GM12878 (cell line): ENCODE results near the gene MARS1. TPM values are rescaled to one million over a fixed set of nuclear protein-coding genes. Genes with fewer than 3 reads are reported as not detected.

Experiments
- ATF2 ChIP-seq: IDR thresholded peaks from 2 replicates; pipeline ENCODE4 v1.6.1; 2012; ENCODE audit warnings: low read length, inconsistent platforms
- CBFB ChIP-seq: IDR thresholded peaks from 2 replicates; pipeline ENCODE4 v1.6.1; 2016; ENCODE audit warnings: antibody characterized with exemption, low read depth
- CHD1 ChIP-seq: IDR thresholded peaks from 2 replicates; pipeline ENCODE4 v1.6.1; 2012; ENCODE audit warnings: low read depth, low read length, improper control_type of control experiment
- CHD4 ChIP-seq: fragments of 200-600 bp; sonication (generic); IDR thresholded peaks from 2 replicates; pipeline ENCODE4 v1.6.1; 2016; ENCODE audit warnings: mild to moderate bottlenecking
- EGR1 ChIP-seq, 2 experiments: IDR thresholded peaks; 1 replicate in 1 of 2; 2 replicates in 1 of 2; pipeline ENCODE4 v1.6.1; 2011 to 2012; ENCODE audit warnings: low read depth in 2 of 2, low read length in 2 of 2, borderline replicate concordance in 1 of 2, mild to moderate bottlenecking in 1 of 2, moderate library complexity in 1 of 2
- MEF2A ChIP-seq: IDR thresholded peaks from 2 replicates; pipeline ENCODE4 v1.6.1; 2011; ENCODE audit warnings: low read depth, mild to moderate bottlenecking, low read length, moderate library complexity; ENCODE audit not compliant: insufficient read depth
- MTA2 ChIP-seq: fragments of 450-650 bp; IDR thresholded peaks from 2 replicates; pipeline ENCODE4 v1.6.1; 2016; ENCODE audit warnings: low read depth, mild to moderate bottlenecking, moderate library complexity
- NFYB ChIP-seq: IDR thresholded peaks from 2 replicates; pipeline ENCODE4 v1.6.1; 2011; ENCODE audit warnings: low read depth, mild to moderate bottlenecking, low read length, improper control_type of control experiment, moderate library complexity; ENCODE audit not compliant: insufficient read depth
- PKNOX1 ChIP-seq: fragments of 450-650 bp; IDR thresholded peaks from 2 replicates; pipeline ENCODE4 v1.6.1; 2016; ENCODE audit warnings: mild to moderate bottlenecking
- RB1 ChIP-seq: fragments of 450-650 bp; formaldehyde crosslinking; IDR thresholded peaks from 2 replicates; pipeline ENCODE4 v1.6.1; 2017; ENCODE audit warnings: mild to moderate bottlenecking, borderline replicate concordance
- RCOR1 ChIP-seq: conservative IDR thresholded peaks from 2 replicates; pipeline ENCODE4 v1.6.1; 2012; ENCODE audit warnings: low read depth, low read length, improper control_type of control experiment
- TBL1XR1 ChIP-seq: IDR thresholded peaks from 2 replicates; pipeline ENCODE4 v1.6.1; 2012; ENCODE audit warnings: low read depth, low read length, improper control_type of control experiment
- polyA plus RNA-seq, 11 experiments: library from polyadenylated mRNA; depleted of rRNA in 4 of 11; unstranded in 6 of 11; stranded (reverse) in 5 of 11; fragments of >200 nt; fragmentation: Nextera tagmentation in 4 of 11; fragmentation: Illumina TruSeq in 1 of 11; extraction: Ambion mirVana in 4 of 11; extraction: Trizol in 1 of 11; gene quantifications; 1 replicate in 1 of 11; 2 replicates in 10 of 11; pipeline versions ENCODE4 v1.2.1 to v1.2.3, GENCODE V29; 2011 to 2016; ENCODE audit warnings: inconsistent platforms in 2 of 11, missing spikeins in 2 of 11, low read depth in 1 of 11
- total RNA-seq, 4 experiments: library from RNA; depleted of rRNA in 3 of 4; stranded (reverse); fragments of >200 nt in 3 of 4; fragmentation: Illumina TruSeq in 1 of 4; extraction: Trizol in 1 of 4; gene quantifications; 2 replicates each; pipeline versions ENCODE4 v1.2.1 to v1.2.3, GENCODE V29; 2013 to 2021
- TF ChIP-seq, protein P1 (sequence below): fragments of 450-650 bp; formaldehyde crosslinking; IDR thresholded peaks from 2 replicates; pipeline ENCODE4 v1.5.0; 2022; ENCODE audit warnings: mild to moderate bottlenecking, missing genetic modification characterization
- TF ChIP-seq, protein P2 (sequence below), 3 experiments: IDR thresholded peaks in 2 of 3; conservative IDR thresholded peaks in 1 of 3; 2 replicates each; pipeline ENCODE4 v1.5.1; 2011; ENCODE audit warnings: low read depth in 3 of 3, low read length in 3 of 3, mild to moderate bottlenecking in 3 of 3, control low read depth in 2 of 3, moderate library complexity in 2 of 3, inconsistent platforms in 1 of 3, mixed read lengths in 1 of 3; ENCODE audit not compliant: control insufficient read depth in 2 of 3, insufficient read depth in 1 of 3; ENCODE audit errors: extremely low read depth in 1 of 3
- TF ChIP-seq, protein P3 (sequence below): IDR thresholded peaks from 2 replicates; pipeline ENCODE4 v1.6.1; 2011; ENCODE audit warnings: low read depth, low read length, improper control_type of control experiment, borderline replicate concordance

The MARS1 gene
- total and polyA plus RNA-seq, 10 of the 15 experiments (the other 5 are each of a cell fraction or from before 2014, with no cell fraction given), result 72.3 to 270 (median 153) TPM

DNA sequence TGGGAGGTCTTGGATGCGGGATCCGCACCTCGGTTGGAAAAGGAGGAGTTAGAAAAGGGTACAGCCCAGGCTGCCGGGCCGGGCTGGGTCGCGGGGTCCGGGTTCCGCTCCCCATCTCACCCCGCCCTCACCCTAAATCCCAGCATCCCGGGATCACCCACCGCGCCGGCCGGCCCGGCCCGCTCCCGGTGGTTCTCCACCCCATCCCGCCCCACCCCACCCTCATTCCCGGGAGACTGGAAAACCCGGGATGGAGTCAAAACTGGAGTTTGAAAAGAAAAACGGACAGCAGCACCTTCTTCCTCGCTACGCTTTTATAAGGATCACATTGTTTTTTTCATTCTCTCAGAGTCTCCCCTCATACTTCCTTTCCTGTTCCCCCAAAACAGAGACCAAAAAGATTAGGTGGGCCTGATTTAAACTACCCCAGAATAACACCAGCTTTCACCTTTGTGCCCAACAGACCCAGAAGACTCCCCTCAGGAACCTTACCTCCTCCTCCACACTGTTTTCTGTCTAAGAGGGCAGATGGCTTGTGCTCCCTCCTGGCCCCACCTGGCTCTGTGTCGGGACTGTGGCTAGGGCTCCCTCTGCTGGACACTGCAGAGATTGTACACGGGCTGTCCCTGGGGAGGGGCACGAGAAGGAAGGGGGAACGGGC lies 25.5 kb upstream of the MARS1 start (continued):
- TF ChIP-seq, protein P1, sequence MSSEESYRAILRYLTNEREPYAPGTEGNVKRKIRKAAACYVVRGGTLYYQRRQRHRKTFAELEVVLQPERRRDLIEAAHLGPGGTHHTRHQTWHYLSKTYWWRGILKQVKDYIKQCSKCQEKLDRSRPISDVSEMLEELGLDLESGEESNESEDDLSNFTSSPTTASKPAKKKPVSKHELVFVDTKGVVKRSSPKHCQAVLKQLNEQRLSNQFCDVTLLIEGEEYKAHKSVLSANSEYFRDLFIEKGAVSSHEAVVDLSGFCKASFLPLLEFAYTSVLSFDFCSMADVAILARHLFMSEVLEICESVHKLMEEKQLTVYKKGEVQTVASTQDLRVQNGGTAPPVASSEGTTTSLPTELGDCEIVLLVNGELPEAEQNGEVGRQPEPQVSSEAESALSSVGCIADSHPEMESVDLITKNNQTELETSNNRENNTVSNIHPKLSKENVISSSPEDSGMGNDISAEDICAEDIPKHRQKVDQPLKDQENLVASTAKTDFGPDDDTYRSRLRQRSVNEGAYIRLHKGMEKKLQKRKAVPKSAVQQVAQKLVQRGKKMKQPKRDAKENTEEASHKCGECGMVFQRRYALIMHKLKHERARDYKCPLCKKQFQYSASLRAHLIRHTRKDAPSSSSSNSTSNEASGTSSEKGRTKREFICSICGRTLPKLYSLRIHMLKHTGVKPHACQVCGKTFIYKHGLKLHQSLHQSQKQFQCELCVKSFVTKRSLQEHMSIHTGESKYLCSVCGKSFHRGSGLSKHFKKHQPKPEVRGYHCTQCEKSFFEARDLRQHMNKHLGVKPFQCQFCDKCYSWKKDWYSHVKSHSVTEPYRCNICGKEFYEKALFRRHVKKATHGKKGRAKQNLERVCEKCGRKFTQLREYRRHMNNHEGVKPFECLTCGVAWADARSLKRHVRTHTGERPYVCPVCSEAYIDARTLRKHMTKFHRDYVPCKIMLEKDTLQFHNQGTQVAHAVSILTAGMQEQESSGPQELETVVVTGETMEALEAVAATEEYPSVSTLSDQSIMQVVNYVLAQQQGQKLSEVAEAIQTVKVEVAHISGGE, result no peak
- TF ChIP-seq, protein P2, sequence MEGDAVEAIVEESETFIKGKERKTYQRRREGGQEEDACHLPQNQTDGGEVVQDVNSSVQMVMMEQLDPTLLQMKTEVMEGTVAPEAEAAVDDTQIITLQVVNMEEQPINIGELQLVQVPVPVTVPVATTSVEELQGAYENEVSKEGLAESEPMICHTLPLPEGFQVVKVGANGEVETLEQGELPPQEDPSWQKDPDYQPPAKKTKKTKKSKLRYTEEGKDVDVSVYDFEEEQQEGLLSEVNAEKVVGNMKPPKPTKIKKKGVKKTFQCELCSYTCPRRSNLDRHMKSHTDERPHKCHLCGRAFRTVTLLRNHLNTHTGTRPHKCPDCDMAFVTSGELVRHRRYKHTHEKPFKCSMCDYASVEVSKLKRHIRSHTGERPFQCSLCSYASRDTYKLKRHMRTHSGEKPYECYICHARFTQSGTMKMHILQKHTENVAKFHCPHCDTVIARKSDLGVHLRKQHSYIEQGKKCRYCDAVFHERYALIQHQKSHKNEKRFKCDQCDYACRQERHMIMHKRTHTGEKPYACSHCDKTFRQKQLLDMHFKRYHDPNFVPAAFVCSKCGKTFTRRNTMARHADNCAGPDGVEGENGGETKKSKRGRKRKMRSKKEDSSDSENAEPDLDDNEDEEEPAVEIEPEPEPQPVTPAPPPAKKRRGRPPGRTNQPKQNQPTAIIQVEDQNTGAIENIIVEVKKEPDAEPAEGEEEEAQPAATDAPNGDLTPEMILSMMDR (IDR thresholded peaks at IDR 0.05 in 2 of 3, conservative IDR thresholded peaks at IDR 0.05 in 1 of 3; ENCODE audit: control insufficient read depth in 2 of 3, extremely low read depth in 1 of 3, insufficient read depth in 1 of 3, low read depth in 3 of 3, low read length in 3 of 3), result peak; percentile 94 to 99 (median 98)
- TF ChIP-seq CHD1 (no peak), PKNOX1 (0 out of 2 replicates have a peak, but pooled peaks have one; percentile 9), RB1 (peak; percentile 81; the same call in 1 of the 2 replicates), MTA2 (peak; percentile 35; the same call in 1 of the 2 replicates), CHD4 (no peak), RCOR1 (0 out of 2 replicates have a peak, but pooled peaks have one; percentile 41), MEF2A (0 out of 2 replicates have a peak, but pooled peaks have one; percentile 27), ATF2 (no peak), TBL1XR1 (no peak), NFYB (no peak), CBFB (no peak), EGR1 (IDR thresholded peaks at IDR 0.05; ENCODE audit: borderline replicate concordance in 1 of 2, low read depth in 2 of 2, low read length in 2 of 2) (no peak)
- TF ChIP-seq, protein P3, sequence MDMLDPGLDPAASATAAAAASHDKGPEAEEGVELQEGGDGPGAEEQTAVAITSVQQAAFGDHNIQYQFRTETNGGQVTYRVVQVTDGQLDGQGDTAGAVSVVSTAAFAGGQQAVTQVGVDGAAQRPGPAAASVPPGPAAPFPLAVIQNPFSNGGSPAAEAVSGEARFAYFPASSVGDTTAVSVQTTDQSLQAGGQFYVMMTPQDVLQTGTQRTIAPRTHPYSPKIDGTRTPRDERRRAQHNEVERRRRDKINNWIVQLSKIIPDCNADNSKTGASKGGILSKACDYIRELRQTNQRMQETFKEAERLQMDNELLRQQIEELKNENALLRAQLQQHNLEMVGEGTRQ, result no peak
